WTC11 (cell line): ENCODE data around the gene RAB40B. TPM values are rescaled to one million over a fixed set of nuclear protein-coding genes. Genes with fewer than 3 reads are reported as not detected.

Source experiments
- ATAC-seq: fragments of 200-7000 bp; cut with Tn5 transposase; 2 replicates; pipeline ENCODE4 v1.10.0; 2021; ENCODE audit warnings: mild to moderate bottlenecking, moderate library complexity
- CTCF ChIA-PET: fragments of 300-600 bp; sonication (Branson Sonifier 250); formaldehyde crosslinking; loops from one replicate; lab custom pipeline; 2021; ENCODE audit warnings: antibody characterized with exemption; lab: Charles Lee
- POLR2A ChIA-PET: fragments of 350-600 bp; sonication (Branson Sonifier 250); formaldehyde crosslinking; loops from one replicate; lab custom pipeline; 2021; ENCODE audit warnings: antibody characterized with exemption; lab: Charles Lee
- DNase-seq: peaks from one replicate; pipeline ENCODE4 v3.0.0; 2021; ENCODE audit warnings: low spot score
- H3K27ac Mint-ChIP-seq: 2 replicates; pipeline ENCODE4 v1.8.0; 2021; ENCODE audit warnings: mixed read lengths
- H3K27me3 Mint-ChIP-seq: 2 replicates; pipeline ENCODE4 v1.8.0; 2021; ENCODE audit warnings: low read depth, mild to moderate bottlenecking, moderate library complexity, mixed read lengths
- H3K36me3 Mint-ChIP-seq: 2 replicates; pipeline ENCODE4 v1.8.0; 2021; ENCODE audit warnings: mixed read lengths
- H3K4me1 Mint-ChIP-seq: 2 replicates; pipeline ENCODE4 v1.8.0; 2022; ENCODE audit warnings: mixed read lengths
- H3K4me3 Mint-ChIP-seq: 2 replicates; pipeline ENCODE4 v1.8.0; 2021; ENCODE audit warnings: mild to moderate bottlenecking, moderate library complexity, mixed read lengths
- H3K9me3 Mint-ChIP-seq: 2 replicates; pipeline ENCODE4 v1.8.0; 2021; ENCODE audit warnings: mixed read lengths
- ATF1 ChIP-seq: sonication (generic); formaldehyde crosslinking; IDR thresholded peaks from 2 replicates; pipeline ENCODE4 v1.8.1; 2023; ENCODE audit warnings: mild to moderate bottlenecking, moderate library complexity, missing genetic modification reagents
- ATF6 ChIP-seq: sonication (generic); formaldehyde crosslinking; IDR thresholded peaks from 2 replicates; pipeline ENCODE4 v1.8.1; 2023; ENCODE audit warnings: mild to moderate bottlenecking, missing genetic modification reagents
- CBFB ChIP-seq: sonication (generic); formaldehyde crosslinking; IDR thresholded peaks from 2 replicates; pipeline ENCODE4 v1.8.1; 2022; ENCODE audit warnings: mild to moderate bottlenecking, low read depth, missing genetic modification reagents
- ESRRA ChIP-seq: sonication (generic); formaldehyde crosslinking; IDR thresholded peaks from 2 replicates; pipeline ENCODE4 v1.8.1; 2022; ENCODE audit warnings: mild to moderate bottlenecking, missing genetic modification reagents, borderline replicate concordance
- FOXK1 ChIP-seq: sonication (generic); formaldehyde crosslinking; IDR thresholded peaks from 2 replicates; pipeline ENCODE4 v1.8.0; 2022; ENCODE audit warnings: mild to moderate bottlenecking, moderate library complexity, missing genetic modification reagents
- FOXP1 ChIP-seq: sonication (generic); formaldehyde crosslinking; IDR thresholded peaks from 2 replicates; pipeline ENCODE4 v1.8.0; 2022; ENCODE audit warnings: missing genetic modification reagents, mild to moderate bottlenecking, moderate library complexity, borderline replicate concordance
- GTF2I ChIP-seq: fragments of 250-450 bp; sonication (Bioruptor Pico); conservative IDR thresholded peaks from 2 replicates; pipeline ENCODE4 v1.4.0; 2021; ENCODE audit warnings: mild to moderate bottlenecking
- IRF2 ChIP-seq: sonication (generic); formaldehyde crosslinking; IDR thresholded peaks from 2 replicates; pipeline ENCODE4 v1.8.0; 2022; ENCODE audit warnings: low read depth, missing genetic modification reagents, borderline replicate concordance
- NFYB ChIP-seq: sonication (generic); formaldehyde crosslinking; conservative IDR thresholded peaks from 2 replicates; pipeline ENCODE4 v1.8.0; 2022; ENCODE audit warnings: low read depth, missing genetic modification reagents
- NR3C1 ChIP-seq: sonication (generic); formaldehyde crosslinking; conservative IDR thresholded peaks from 2 replicates; pipeline ENCODE4 v1.8.1; 2023; ENCODE audit warnings: low read depth, mild to moderate bottlenecking, missing genetic modification reagents
- RELA ChIP-seq: sonication (generic); formaldehyde crosslinking; IDR thresholded peaks from 2 replicates; pipeline ENCODE4 v1.8.1; 2022; ENCODE audit warnings: missing genetic modification reagents, mild to moderate bottlenecking, borderline replicate concordance
- SOX15 ChIP-seq: fragments of 250-450 bp; sonication (Bioruptor Pico); IDR thresholded peaks from 2 replicates; pipeline ENCODE4 v1.9.0; 2021; ENCODE audit warnings: mild to moderate bottlenecking
- TEAD4 ChIP-seq: sonication (generic); formaldehyde crosslinking; IDR thresholded peaks from 2 replicates; pipeline ENCODE4 v1.8.0; 2022; ENCODE audit warnings: mild to moderate bottlenecking, missing genetic modification reagents
- ZNF263 ChIP-seq: sonication (generic); formaldehyde crosslinking; IDR thresholded peaks from 2 replicates; pipeline ENCODE4 v1.8.1; 2022; ENCODE audit warnings: low read depth, mild to moderate bottlenecking, moderate library complexity, missing genetic modification reagents
- ZNF512 ChIP-seq: sonication (generic); formaldehyde crosslinking; IDR thresholded peaks from 2 replicates; pipeline ENCODE4 v1.8.1; 2022; ENCODE audit warnings: missing genetic modification reagents, borderline replicate concordance
- ZNF671 ChIP-seq: fragments of 250-450 bp; sonication (Bioruptor Pico); IDR thresholded peaks from 2 replicates; pipeline ENCODE4 v1.8.0; 2021; ENCODE audit warnings: mild to moderate bottlenecking
- total RNA-seq: library from RNA; stranded (reverse); gene quantifications from 3 replicates; pipeline ENCODE4 v1.2.3, GENCODE V29; 2021
- TF ChIP-seq, protein P1 (sequence below): sonication (generic); formaldehyde crosslinking; IDR thresholded peaks from 2 replicates; pipeline ENCODE4 v1.8.1; 2023; ENCODE audit warnings: mild to moderate bottlenecking, missing genetic modification reagents, borderline replicate concordance
- TF ChIP-seq, protein P2 (sequence below): sonication (generic); formaldehyde crosslinking; IDR thresholded peaks from 2 replicates; pipeline ENCODE4 v1.8.0; 2023; ENCODE audit warnings: missing genetic modification reagents, mild to moderate bottlenecking, borderline replicate concordance
- TF ChIP-seq, protein P3 (sequence below): sonication (generic); formaldehyde crosslinking; IDR thresholded peaks from 2 replicates; pipeline ENCODE4 v1.8.0; 2022; ENCODE audit warnings: mild to moderate bottlenecking, missing genetic modification reagents

RAB40B gene
- total RNA-seq, 1 experiment from 2014 or later: 3.1 TPM

- POLR2A ChIA-PET: interaction anchor here (0.7 kb wide), 1 partner anchor 8 kb away, joined by 5 read pairs; no protein-coding TSS in a partner anchor
- CTCF ChIA-PET: interaction anchor here (0.6 to 1.2 kb wide), 5 partner anchors 18 to 237 kb away, joined by 3 read pairs; partner anchors contain the start of gene FN3KRP
Measured at GRCh38 chr17:82661717-82662683, 36.5 kb downstream of the RAB40B start.

DNA sequence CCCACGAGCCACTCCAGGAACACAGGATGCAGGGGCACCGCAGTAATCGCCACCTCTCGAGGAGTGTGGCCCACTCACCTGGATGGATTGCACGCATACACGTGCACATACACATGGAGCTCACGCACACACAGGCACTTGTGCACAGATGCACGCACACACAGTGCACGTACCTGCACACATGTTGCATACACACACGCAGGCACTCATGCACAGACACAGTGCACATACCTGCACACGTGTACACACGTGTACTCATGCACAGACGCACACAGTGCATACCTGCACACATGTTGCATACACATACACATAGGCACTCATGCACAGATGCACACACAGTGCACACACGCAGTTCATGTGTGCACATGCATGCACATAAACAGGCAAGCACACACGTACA lies 38.6 kb downstream of the RAB40B start:
- DNase-seq: no peak
- Mint-ChIP-seq H3K4me3 (no peak overlapping the region), H3K4me1 (no peaks in the 10 kb centered on the region), H3K27me3 (no peaks in the 10 kb centered on the region), H3K36me3 (no peaks in the 10 kb centered on the region; the same call in 1 of the 2 replicates), H3K9me3 (peaks cover 10% of the 10 kb centered on the region), H3K27ac (peak overlapping the region; percentile 60; the same call in 1 of the 2 replicates)
- TF ChIP-seq GTF2I: no peak
- TF ChIP-seq NR3C1: no peak
- no peak for TF ChIP-seq RELA
- TF ChIP-seq FOXK1 (CRISPR knock-in tag): no peak
- TF ChIP-seq TEAD4: no peak
- TF ChIP-seq CBFB: no peak
- TF ChIP-seq, protein P1, sequence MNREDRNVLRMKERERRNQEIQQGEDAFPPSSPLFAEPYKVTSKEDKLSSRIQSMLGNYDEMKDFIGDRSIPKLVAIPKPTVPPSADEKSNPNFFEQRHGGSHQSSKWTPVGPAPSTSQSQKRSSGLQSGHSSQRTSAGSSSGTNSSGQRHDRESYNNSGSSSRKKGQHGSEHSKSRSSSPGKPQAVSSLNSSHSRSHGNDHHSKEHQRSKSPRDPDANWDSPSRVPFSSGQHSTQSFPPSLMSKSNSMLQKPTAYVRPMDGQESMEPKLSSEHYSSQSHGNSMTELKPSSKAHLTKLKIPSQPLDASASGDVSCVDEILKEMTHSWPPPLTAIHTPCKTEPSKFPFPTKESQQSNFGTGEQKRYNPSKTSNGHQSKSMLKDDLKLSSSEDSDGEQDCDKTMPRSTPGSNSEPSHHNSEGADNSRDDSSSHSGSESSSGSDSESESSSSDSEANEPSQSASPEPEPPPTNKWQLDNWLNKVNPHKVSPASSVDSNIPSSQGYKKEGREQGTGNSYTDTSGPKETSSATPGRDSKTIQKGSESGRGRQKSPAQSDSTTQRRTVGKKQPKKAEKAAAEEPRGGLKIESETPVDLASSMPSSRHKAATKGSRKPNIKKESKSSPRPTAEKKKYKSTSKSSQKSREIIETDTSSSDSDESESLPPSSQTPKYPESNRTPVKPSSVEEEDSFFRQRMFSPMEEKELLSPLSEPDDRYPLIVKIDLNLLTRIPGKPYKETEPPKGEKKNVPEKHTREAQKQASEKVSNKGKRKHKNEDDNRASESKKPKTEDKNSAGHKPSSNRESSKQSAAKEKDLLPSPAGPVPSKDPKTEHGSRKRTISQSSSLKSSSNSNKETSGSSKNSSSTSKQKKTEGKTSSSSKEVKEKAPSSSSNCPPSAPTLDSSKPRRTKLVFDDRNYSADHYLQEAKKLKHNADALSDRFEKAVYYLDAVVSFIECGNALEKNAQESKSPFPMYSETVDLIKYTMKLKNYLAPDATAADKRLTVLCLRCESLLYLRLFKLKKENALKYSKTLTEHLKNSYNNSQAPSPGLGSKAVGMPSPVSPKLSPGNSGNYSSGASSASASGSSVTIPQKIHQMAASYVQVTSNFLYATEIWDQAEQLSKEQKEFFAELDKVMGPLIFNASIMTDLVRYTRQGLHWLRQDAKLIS (CRISPR knock-in tag): no peak
- no peak for TF ChIP-seq ATF1 (CRISPR knock-in tag)
- no peak for TF ChIP-seq SOX15
- TF ChIP-seq, protein P2, sequence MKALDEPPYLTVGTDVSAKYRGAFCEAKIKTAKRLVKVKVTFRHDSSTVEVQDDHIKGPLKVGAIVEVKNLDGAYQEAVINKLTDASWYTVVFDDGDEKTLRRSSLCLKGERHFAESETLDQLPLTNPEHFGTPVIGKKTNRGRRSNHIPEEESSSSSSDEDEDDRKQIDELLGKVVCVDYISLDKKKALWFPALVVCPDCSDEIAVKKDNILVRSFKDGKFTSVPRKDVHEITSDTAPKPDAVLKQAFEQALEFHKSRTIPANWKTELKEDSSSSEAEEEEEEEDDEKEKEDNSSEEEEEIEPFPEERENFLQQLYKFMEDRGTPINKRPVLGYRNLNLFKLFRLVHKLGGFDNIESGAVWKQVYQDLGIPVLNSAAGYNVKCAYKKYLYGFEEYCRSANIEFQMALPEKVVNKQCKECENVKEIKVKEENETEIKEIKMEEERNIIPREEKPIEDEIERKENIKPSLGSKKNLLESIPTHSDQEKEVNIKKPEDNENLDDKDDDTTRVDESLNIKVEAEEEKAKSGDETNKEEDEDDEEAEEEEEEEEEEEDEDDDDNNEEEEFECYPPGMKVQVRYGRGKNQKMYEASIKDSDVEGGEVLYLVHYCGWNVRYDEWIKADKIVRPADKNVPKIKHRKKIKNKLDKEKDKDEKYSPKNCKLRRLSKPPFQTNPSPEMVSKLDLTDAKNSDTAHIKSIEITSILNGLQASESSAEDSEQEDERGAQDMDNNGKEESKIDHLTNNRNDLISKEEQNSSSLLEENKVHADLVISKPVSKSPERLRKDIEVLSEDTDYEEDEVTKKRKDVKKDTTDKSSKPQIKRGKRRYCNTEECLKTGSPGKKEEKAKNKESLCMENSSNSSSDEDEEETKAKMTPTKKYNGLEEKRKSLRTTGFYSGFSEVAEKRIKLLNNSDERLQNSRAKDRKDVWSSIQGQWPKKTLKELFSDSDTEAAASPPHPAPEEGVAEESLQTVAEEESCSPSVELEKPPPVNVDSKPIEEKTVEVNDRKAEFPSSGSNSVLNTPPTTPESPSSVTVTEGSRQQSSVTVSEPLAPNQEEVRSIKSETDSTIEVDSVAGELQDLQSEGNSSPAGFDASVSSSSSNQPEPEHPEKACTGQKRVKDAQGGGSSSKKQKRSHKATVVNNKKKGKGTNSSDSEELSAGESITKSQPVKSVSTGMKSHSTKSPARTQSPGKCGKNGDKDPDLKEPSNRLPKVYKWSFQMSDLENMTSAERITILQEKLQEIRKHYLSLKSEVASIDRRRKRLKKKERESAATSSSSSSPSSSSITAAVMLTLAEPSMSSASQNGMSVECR (CRISPR knock-in tag): no peak
- TF ChIP-seq, protein P3, sequence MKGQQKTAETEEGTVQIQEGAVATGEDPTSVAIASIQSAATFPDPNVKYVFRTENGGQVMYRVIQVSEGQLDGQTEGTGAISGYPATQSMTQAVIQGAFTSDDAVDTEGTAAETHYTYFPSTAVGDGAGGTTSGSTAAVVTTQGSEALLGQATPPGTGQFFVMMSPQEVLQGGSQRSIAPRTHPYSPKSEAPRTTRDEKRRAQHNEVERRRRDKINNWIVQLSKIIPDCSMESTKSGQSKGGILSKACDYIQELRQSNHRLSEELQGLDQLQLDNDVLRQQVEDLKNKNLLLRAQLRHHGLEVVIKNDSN: no peak
- no peak for TF ChIP-seq FOXP1
- no peak for TF ChIP-seq ZNF512 (CRISPR knock-in tag)
- TF ChIP-seq ESRRA: no peak
- TF ChIP-seq IRF2 (CRISPR knock-in tag): no peak
- no peak for TF ChIP-seq ZNF671
- TF ChIP-seq NFYB (CRISPR knock-in tag): no peak
- CTCF ChIA-PET: no interaction called here
- POLR2A ChIA-PET: no interaction called here
- ATAC-seq: no peak

More at GRCh38 chr17:82661717-82662683, 36.5 kb downstream of the RAB40B start:
- DNase-seq: no peak
- no peak for ATAC-seq
- Mint-ChIP-seq H3K9me3 (peaks cover 10% of the 10 kb centered on the region), H3K4me1 (no peaks in the 10 kb centered on the region), H3K36me3 (no peaks in the 10 kb centered on the region; the same call in 1 of the 2 replicates), H3K4me3 (no peak overlapping the region), H3K27ac (peak overlapping the region; percentile 41; the same call in 1 of the 2 replicates), H3K27me3 (no peaks in the 10 kb centered on the region)
- TF ChIP-seq ZNF263 (CRISPR knock-in tag) (0 out of 2 replicates have a peak, but pooled peaks have one; percentile 21), ATF6 (no peak)
